OCI-LY1 (cell line): ENCODE data around the gene FAM228B.

ENCODE experiments used
- EZH2 ChIP-seq: fragments of 200-600 bp; sonication (generic), shearing (Covaris generic); IDR thresholded peaks from 2 replicates; pipeline ENCODE4 v1.8.0; 2017; ENCODE audit warnings: borderline replicate concordance, mixed run types, mild to moderate bottlenecking, antibody characterized with exemption, low read length, moderate library complexity, mixed read lengths
- TF ChIP-seq, protein P1 (sequence below): fragments of 200-600 bp; sonication (generic), shearing (Covaris generic); IDR thresholded peaks from 2 replicates; pipeline ENCODE4 v1.5.1; 2017; ENCODE audit warnings: mild to moderate bottlenecking, antibody characterized with exemption, low read length, moderate library complexity, mixed read lengths

- TF ChIP-seq, protein P1, sequence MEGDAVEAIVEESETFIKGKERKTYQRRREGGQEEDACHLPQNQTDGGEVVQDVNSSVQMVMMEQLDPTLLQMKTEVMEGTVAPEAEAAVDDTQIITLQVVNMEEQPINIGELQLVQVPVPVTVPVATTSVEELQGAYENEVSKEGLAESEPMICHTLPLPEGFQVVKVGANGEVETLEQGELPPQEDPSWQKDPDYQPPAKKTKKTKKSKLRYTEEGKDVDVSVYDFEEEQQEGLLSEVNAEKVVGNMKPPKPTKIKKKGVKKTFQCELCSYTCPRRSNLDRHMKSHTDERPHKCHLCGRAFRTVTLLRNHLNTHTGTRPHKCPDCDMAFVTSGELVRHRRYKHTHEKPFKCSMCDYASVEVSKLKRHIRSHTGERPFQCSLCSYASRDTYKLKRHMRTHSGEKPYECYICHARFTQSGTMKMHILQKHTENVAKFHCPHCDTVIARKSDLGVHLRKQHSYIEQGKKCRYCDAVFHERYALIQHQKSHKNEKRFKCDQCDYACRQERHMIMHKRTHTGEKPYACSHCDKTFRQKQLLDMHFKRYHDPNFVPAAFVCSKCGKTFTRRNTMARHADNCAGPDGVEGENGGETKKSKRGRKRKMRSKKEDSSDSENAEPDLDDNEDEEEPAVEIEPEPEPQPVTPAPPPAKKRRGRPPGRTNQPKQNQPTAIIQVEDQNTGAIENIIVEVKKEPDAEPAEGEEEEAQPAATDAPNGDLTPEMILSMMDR = no peak
- TF ChIP-seq EZH2 = no peak
These were observed 9.3 kb downstream of the FAM228B start for GRCh38 chr2:24132543-24132942.
